NB4 (cell line): ENCODE data around the gene ITPK1.

Experiments
- DNase-seq: peaks from one replicate; pipeline ENCODE4 v3.0.0; 2010; ENCODE audit warnings: low read depth
- H3K4me3 ChIP-seq: one replicate; pipeline ENCODE4 v1.5.1; 2011; ENCODE audit warnings: mild to moderate bottlenecking, low read depth, low read length, moderate library complexity
- CTCF ChIP-seq: IDR thresholded peaks from one replicate; pipeline ENCODE4 v1.5.1; 2012; ENCODE audit warnings: low read depth, low read length
- MAX ChIP-seq: IDR thresholded peaks from 2 replicates; pipeline ENCODE4 v1.6.1; 2011; ENCODE audit warnings: low read depth, low read length
- MYC ChIP-seq: IDR thresholded peaks from 2 replicates; pipeline ENCODE4 v1.6.1; 2011; ENCODE audit warnings: low read depth, low read length
- POLR2A ChIP-seq: IDR thresholded peaks from 2 replicates; pipeline ENCODE4 v1.6.1; 2011; ENCODE audit warnings: mild to moderate bottlenecking; ENCODE audit not compliant: insufficient read length; ENCODE audit errors: extremely low read depth

The ITPK1 gene

GRCh38 chr14:93040982-93041381, 74.7 kb downstream of the ITPK1 start:
- H3K4me3 ChIP-seq = no peak overlapping the region
- DNase-seq = no peak
- TF ChIP-seq POLR2A (no peak), MAX (no peak), CTCF (no peak), MYC (no peak)

- H3K4me3 ChIP-seq = no peak overlapping the region
- TF ChIP-seq POLR2A = no peak
- DNase-seq = no peak
Observed at GRCh38 chr14:93040443-93040842, 75.3 kb downstream of the ITPK1 start.

- no peak for DNase-seq
- H3K4me3 ChIP-seq = no peak overlapping the region
- TF ChIP-seq MYC (no peak), CTCF (no peak), POLR2A (no peak), MAX (no peak)
Observed at GRCh38 chr14:93039649-93040315, 75.9 kb downstream of the ITPK1 start.

GRCh38 chr14:93037351-93037750, 78.4 kb downstream of the ITPK1 start:
- TF ChIP-seq CTCF (no peak), MAX (no peak), POLR2A (no peak), MYC (no peak)
- DNase-seq = no peak

GRCh38 chr14:93036652-93037345, 78.9 kb downstream of the ITPK1 start:
- TF ChIP-seq MAX (no peak), MYC (no peak), POLR2A (no peak), CTCF (no peak)
- DNase-seq = peak; percentile 33
- no peak overlapping the region for H3K4me3 ChIP-seq

More at GRCh38 chr14:93037351-93037750, 78.4 kb downstream of the ITPK1 start:
- H3K4me3 ChIP-seq = no peak overlapping the region

GRCh38 chr14:93035917-93036651, 79.6 kb downstream of the ITPK1 start:
- peak; percentile 77 for DNase-seq
- H3K4me3 ChIP-seq = no peak overlapping the region
- no peak for TF ChIP-seq POLR2A
- TF ChIP-seq MAX = peak; percentile 64
- TF ChIP-seq MYC = no peak
- no peak for TF ChIP-seq CTCF
